H1 (cell line): ENCODE measurements around the gene EPHA2. TPM values are rescaled to one million over a fixed set of nuclear protein-coding genes. Genes with fewer than 3 reads are reported as not detected.

Experiments used
- PHF8 ChIP-seq: fragments of 200-600 bp; sonication (generic); conservative IDR thresholded peaks from 2 replicates; pipeline ENCODE4 v1.7.1; 2012; ENCODE audit warnings: low read depth, mild to moderate bottlenecking, inconsistent platforms, low read length, moderate library complexity
- POLR2A ChIP-seq, 2 experiments: IDR thresholded peaks; 1 replicate in 1 of 2; 2 replicates in 1 of 2; pipeline ENCODE4 v1.6.1; 2011; ENCODE audit warnings: low read depth in 2 of 2, low read length in 2 of 2, mild to moderate bottlenecking in 2 of 2; ENCODE audit errors: control extremely low read depth in 1 of 2
- SAP30 ChIP-seq: fragments of 300-600 bp; sonication (generic); IDR thresholded peaks from 2 replicates; pipeline ENCODE4 v1.7.1; 2012; ENCODE audit warnings: low read length, moderate library complexity, mild to moderate bottlenecking, inconsistent platforms; ENCODE audit not compliant: insufficient read depth, insufficient replicate concordance
- SP4 ChIP-seq: IDR thresholded peaks from 2 replicates; pipeline ENCODE4 v1.6.1; 2012; ENCODE audit warnings: low read length, inconsistent platforms
- TCF12 ChIP-seq: IDR thresholded peaks from 2 replicates; pipeline ENCODE4 v1.6.1; 2011; ENCODE audit warnings: low read depth, mild to moderate bottlenecking, low read length
- polyA plus RNA-seq, 7 experiments: library from polyadenylated mRNA; depleted of rRNA in 3 of 7; stranded (reverse) in 5 of 7; unstranded in 2 of 7; fragments of >200 nt in 5 of 7; fragments of 200-250 nt in 2 of 7; gene quantifications; 1 replicate in 5 of 7; 2 replicates in 1 of 7; 4 replicates in 1 of 7; pipeline versions ENCODE4 v1.2.1 to v1.2.3, GENCODE V29; 2011 to 2013; ENCODE audit warnings: missing spikeins in 2 of 7, mixed read lengths in 2 of 7
- total RNA-seq: library from RNA; stranded (reverse); fragmentation: NEBNext Ultra II Directional; extraction: Animal tissue kit (Norgen Biotek cat#: 25700); gene quantifications from 2 replicates; pipeline ENCODE4 v1.2.1, GENCODE V29; 2021

The EPHA2 gene
- total and polyA plus RNA-seq, 2 of the 8 experiments (the other 6 are each of a cell fraction or from before 2014, with no cell fraction given): 26.8 to 33.6 TPM

DNA sequence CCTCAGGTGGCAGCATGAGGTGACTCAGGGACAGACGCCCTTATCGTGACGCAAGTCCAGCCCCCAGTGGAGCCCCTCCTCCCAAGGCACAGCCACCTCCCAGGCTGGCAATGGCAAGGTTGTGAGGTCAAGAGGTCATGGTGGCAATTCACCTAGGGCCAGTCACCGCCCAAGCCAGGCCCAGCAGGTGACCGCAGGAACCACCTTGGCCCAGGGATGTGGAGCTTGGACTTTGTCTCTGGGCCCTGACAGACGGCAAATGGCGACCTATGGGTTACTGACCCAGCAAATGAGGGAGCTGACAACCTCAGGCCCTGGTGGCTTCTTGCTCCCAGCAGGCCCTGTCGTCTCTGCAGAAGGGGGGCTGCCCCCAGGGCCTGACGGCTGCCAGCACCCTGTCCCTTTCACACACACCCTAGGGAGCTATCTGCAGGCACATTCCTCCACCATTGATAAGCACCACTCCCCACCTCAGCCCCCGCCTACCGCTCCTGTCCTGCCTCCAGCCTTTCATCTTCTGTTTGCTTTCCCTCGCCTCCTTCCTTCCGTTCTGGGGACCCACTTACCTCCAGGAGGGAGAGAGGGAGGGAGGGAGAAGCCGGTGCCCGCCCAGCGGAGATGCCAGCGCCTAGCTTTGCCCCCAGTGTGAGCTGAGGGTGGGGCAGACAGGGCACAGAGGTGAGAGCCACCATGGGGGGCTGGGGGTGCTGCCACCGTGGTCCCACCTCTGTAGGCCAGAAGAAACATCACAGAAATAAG, 12.1 kb downstream of the EPHA2 start (continued):
- TF ChIP-seq SAP30 (no peak), SP4 (no peak), PHF8 (no peak), TCF12 (no peak), POLR2A (IDR thresholded peaks at IDR 0.05; ENCODE audit: control extremely low read depth in 1 of 2, low read depth in 2 of 2, low read length in 2 of 2) (no peak; a peak in 1 of 3 replicates)
